Activated B cell treated with CpG ODN at 0.5 μM for 24 hours (primary cell): ENCODE data around the gene IGSF21. TPM values are rescaled to one million over a fixed set of nuclear protein-coding genes. Genes with fewer than 3 reads are reported as not detected.

Experiments used
- ATAC-seq: fragments of 200-7000 bp; cut with Tn5 transposase; one replicate; pipeline ENCODE4 v1.10.0; 2021; ENCODE audit warnings: low read depth, mild to moderate bottlenecking, moderate library complexity
- CTCF ChIA-PET: fragments of 350-600 bp; sonication (Branson Sonifier 250); formaldehyde crosslinking; loops from one replicate; lab custom pipeline; 2021; ENCODE audit warnings: antibody characterized with exemption; lab: Charles Lee
- POLR2A ChIA-PET: fragments of 350-600 bp; sonication (Branson Sonifier 250); formaldehyde crosslinking; loops from one replicate; lab custom pipeline; 2021; ENCODE audit warnings: antibody characterized with exemption; lab: Charles Lee
- DNase-seq: peaks from one replicate; pipeline ENCODE4 v3.0.0; 2022
- H3K27ac Mint-ChIP-seq: one replicate; pipeline ENCODE4 v1.8.0; 2020; ENCODE audit warnings: mixed read lengths
- H3K27me3 Mint-ChIP-seq: one replicate; pipeline ENCODE4 v1.8.0; 2021; ENCODE audit warnings: mixed read lengths
- H3K36me3 Mint-ChIP-seq: one replicate; pipeline ENCODE4 v1.8.0; 2021; ENCODE audit warnings: low read depth, mixed read lengths
- H3K4me1 Mint-ChIP-seq: one replicate; pipeline ENCODE4 v1.8.0; 2021; ENCODE audit warnings: mixed read lengths
- H3K4me3 Mint-ChIP-seq: one replicate; pipeline ENCODE4 v1.8.0; 2020; ENCODE audit warnings: mild to moderate bottlenecking, mixed read lengths
- H3K9me3 Mint-ChIP-seq: one replicate; pipeline ENCODE4 v1.8.0; 2020; ENCODE audit warnings: mixed read lengths
- intact Hi-C: fragments of 100-400 bp; cut with micrococcal nuclease; formaldehyde crosslinking; loops from one replicate; pipeline ENCODE4 v1.15.1; 2024
- total RNA-seq: library from RNA; stranded (reverse); gene quantifications from 2 replicates; pipeline ENCODE4 v1.2.3, GENCODE V29; 2022
- TF ChIP-seq, protein P1 (sequence below): fragments of 200-600 bp; IDR thresholded peaks from one replicate; pipeline ENCODE4 v1.8.0; 2022; ENCODE audit warnings: antibody characterized with exemption, mild to moderate bottlenecking

Gene IGSF21
- total RNA-seq, 1 donor from 2014 or later: not detected

DNA sequence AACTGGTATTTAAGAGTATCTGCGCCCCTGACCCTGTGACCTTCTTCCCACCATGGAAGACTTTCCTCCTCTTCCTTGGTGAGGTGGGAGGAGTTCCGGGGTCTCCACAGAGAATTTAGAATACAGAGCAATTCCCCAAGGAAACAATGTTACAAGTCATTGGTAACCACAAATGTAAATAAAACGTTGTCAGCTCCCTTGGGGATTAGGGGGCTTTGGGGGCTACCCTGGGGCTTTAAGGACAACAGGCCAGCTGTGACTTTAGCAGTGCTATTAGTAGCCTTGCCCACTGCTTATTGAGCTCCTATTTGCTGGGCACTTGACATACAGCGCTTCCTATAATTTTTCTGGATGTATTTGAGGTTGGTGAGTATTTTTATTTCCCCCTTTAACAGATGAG lies 69.0 kb downstream of the IGSF21 start:
- TF ChIP-seq, protein P1, sequence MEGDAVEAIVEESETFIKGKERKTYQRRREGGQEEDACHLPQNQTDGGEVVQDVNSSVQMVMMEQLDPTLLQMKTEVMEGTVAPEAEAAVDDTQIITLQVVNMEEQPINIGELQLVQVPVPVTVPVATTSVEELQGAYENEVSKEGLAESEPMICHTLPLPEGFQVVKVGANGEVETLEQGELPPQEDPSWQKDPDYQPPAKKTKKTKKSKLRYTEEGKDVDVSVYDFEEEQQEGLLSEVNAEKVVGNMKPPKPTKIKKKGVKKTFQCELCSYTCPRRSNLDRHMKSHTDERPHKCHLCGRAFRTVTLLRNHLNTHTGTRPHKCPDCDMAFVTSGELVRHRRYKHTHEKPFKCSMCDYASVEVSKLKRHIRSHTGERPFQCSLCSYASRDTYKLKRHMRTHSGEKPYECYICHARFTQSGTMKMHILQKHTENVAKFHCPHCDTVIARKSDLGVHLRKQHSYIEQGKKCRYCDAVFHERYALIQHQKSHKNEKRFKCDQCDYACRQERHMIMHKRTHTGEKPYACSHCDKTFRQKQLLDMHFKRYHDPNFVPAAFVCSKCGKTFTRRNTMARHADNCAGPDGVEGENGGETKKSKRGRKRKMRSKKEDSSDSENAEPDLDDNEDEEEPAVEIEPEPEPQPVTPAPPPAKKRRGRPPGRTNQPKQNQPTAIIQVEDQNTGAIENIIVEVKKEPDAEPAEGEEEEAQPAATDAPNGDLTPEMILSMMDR: no peak
- intact Hi-C loops: no loop called here
- ChIA-PET CTCF (no interaction called here), POLR2A (no interaction called here)
- no peak overlapping the region for H3K27ac Mint-ChIP-seq
- no peaks in the 10 kb centered on the region for H3K36me3 Mint-ChIP-seq
- H3K4me3 Mint-ChIP-seq: no peak overlapping the region
- H3K27me3 Mint-ChIP-seq: peaks cover 13% of the 10 kb centered on the region
- peaks cover 6% of the 10 kb centered on the region for H3K4me1 Mint-ChIP-seq
- DNase-seq (no peak), ATAC-seq (no peak)
- no peaks in the 10 kb centered on the region for H3K9me3 Mint-ChIP-seq

DNA sequence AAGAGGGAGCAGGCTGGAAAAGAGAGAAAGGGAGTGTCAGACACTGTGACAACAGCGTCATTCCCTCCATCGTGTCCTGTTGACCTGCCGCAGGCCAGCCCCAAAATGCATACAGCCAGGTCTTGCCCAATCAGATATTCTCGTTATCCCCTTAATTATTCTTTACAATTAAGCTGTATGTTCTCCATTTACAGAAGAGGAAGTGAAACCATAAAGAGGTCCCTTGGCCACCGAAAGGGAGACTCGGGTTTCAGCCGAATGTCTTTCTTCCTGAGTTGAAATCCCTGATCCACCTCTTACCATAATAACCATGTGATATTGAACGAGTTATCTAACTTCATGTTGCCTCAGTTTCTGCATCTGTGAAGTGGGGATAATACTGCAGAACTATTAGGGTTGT lies 70.5 kb downstream of the IGSF21 start:
- Mint-ChIP-seq H3K27ac (no peak overlapping the region), H3K4me3 (no peak overlapping the region), H3K36me3 (no peaks in the 10 kb centered on the region), H3K27me3 (peaks cover 16% of the 10 kb centered on the region), H3K9me3 (no peaks in the 10 kb centered on the region), H3K4me1 (peaks cover 6% of the 10 kb centered on the region)
- ChIA-PET POLR2A (no interaction called here), CTCF (no interaction called here)
- TF ChIP-seq, protein P1: no peak
- intact Hi-C loops: no loop called here
- no peak for ATAC-seq
- DNase-seq: no peak

DNA sequence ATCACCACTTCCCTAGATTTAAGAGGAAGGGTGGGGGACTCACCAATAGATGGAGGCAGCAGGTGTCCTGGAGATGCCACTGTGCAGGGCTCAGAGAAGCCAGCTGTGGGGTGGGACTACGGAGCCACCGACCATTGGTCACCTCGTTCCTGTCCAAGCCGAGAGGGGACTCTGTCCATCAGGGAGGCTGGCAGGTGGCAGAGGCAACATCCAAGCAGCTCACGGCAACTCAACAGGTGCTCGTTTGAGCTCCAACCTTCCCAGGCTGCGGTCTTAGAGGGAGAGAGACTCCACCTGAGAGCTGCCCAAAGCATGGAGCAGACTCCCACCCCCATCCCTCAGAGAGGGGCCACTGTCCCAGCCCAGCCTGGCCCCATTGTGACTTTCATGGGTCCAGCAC lies 71.4 kb downstream of the IGSF21 start:
- intact Hi-C loops: no loop called here
- H3K4me1 Mint-ChIP-seq: peaks cover 6% of the 10 kb centered on the region
- POLR2A ChIA-PET: no interaction called here
- TF ChIP-seq, protein P1: no peak
- no peak for ATAC-seq
- H3K27ac Mint-ChIP-seq: no peak overlapping the region
- peaks cover 16% of the 10 kb centered on the region for H3K27me3 Mint-ChIP-seq
- H3K4me3 Mint-ChIP-seq: no peak overlapping the region
- no peaks in the 10 kb centered on the region for H3K36me3 Mint-ChIP-seq
- no peak for DNase-seq
- CTCF ChIA-PET: no interaction called here
- H3K9me3 Mint-ChIP-seq: no peaks in the 10 kb centered on the region

- Mint-ChIP-seq H3K36me3 (no peaks in the 10 kb centered on the region), H3K27ac (no peak overlapping the region), H3K9me3 (no peaks in the 10 kb centered on the region), H3K4me1 (peaks cover 6% of the 10 kb centered on the region), H3K27me3 (peaks cover 14% of the 10 kb centered on the region), H3K4me3 (no peak overlapping the region)
- ChIA-PET CTCF (no interaction called here), POLR2A (no interaction called here)
- intact Hi-C loops: no loop called here
- DNase-seq (no peak), ATAC-seq (no peak)
- TF ChIP-seq, protein P1: no peak
These were observed 75.0 kb downstream of the IGSF21 start for GRCh38 chr1:18182398-18183160.

DNA sequence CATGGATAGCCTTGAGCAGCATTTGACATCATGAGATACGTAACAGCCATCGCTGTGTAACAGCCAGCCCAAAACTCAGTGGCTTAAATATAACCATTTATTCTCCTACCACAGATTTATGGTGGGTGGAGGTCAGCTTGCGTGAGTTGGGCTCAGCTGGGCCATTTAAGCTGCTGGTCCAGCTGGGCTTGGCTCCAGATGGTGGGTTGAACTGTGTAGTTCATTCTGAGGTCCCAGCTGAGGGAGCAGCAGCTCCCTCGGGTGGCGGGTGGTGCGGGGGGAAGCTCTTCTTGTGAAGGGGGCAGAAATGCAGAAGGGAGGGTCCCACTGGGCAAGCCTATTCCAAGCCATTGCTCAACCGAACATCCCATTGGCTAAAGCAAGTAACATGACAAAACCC lies 75.9 kb downstream of the IGSF21 start:
- DNase-seq (no peak), ATAC-seq (no peak)
- Mint-ChIP-seq H3K27ac (no peak overlapping the region), H3K4me3 (no peak overlapping the region), H3K9me3 (no peaks in the 10 kb centered on the region), H3K27me3 (peaks cover 11% of the 10 kb centered on the region), H3K4me1 (no peaks in the 10 kb centered on the region), H3K36me3 (no peaks in the 10 kb centered on the region)
- intact Hi-C loops: no loop called here
- POLR2A ChIA-PET: no interaction called here
- CTCF ChIA-PET: no interaction called here
- TF ChIP-seq, protein P1: no peak
